ENCODE data around the gene IFNAR2. TPM values are rescaled to one million over a fixed set of nuclear protein-coding genes. Genes with fewer than 3 reads are reported as not detected.

Gene IFNAR2
- total RNA-seq, 3 donors from 2014 or later: 13.9 to 20.2 (median 14.7) TPM

Other genes starting within 250 kb of the IFNAR2 start
- gene OLIG2, start 204.0 kb upstream of the IFNAR2 start, total RNA-seq: not detected
- gene OLIG1, start 159.8 kb upstream of the IFNAR2 start, total RNA-seq: not detected
- 10 to 100 TPM in 2 of 3 donors, 1 to 10 TPM in 1; 9.3 to 11.6 (median 10.2) TPM for gene IL10RB, start 36.4 kb downstream of the IFNAR2 start, total RNA-seq
- 10 to 100 TPM; 21.1 to 33.9 (median 30.8) TPM for gene IFNAR1, start 95.0 kb downstream of the IFNAR2 start, total RNA-seq
- 10 to 100 TPM in 2 of 3 donors, 1 to 10 TPM in 1; 8.7 to 12.8 (median 10.5) TPM for gene IFNGR2, start 173.5 kb downstream of the IFNAR2 start, total RNA-seq